Kidney (tissue), 14 donors: ENCODE results near the gene HELB. TPM values are rescaled to one million over a fixed set of nuclear protein-coding genes. Genes with fewer than 3 reads are reported as not detected.

ENCODE experiments used
- DNase-seq, 5 donors: peaks; one replicate each; pipeline ENCODE4 v3.0.0-alpha.2; 2013 to 2020
- FAIRE-seq: peaks from 2 replicates; lab custom pipeline; 2012; peaks lifted over from hg19 to GRCh38; lab: Jason Lieb, UNC
- H3K27ac ChIP-seq, 2 donors: one replicate each; pipeline ENCODE4 v1.7.0; 2013; ENCODE audit warnings: low read depth in 2 of 2, low read length in 2 of 2, inconsistent platforms in 1 of 2
- H3K27me3 ChIP-seq: one replicate; pipeline ENCODE4 v1.7.1; 2013; ENCODE audit warnings: low read length, inconsistent platforms; ENCODE audit not compliant: control insufficient read depth, insufficient read depth
- H3K36me3 ChIP-seq, 3 donors: one replicate each; pipeline versions ENCODE4 v1.7.0 to v1.7.1; 2013; ENCODE audit warnings: low read length in 3 of 3, control low read depth in 1 of 3, inconsistent platforms in 1 of 3; ENCODE audit not compliant: insufficient read depth in 3 of 3, control insufficient read depth in 2 of 3
- H3K4me1 ChIP-seq, 3 donors: one replicate each; pipeline versions ENCODE4 v1.7.0 to v1.7.1; 2013; ENCODE audit warnings: low read length in 3 of 3, inconsistent platforms in 1 of 3, low read depth in 1 of 3; ENCODE audit not compliant: control insufficient read depth in 2 of 3, insufficient read depth in 2 of 3
- H3K4me3 ChIP-seq, 3 donors: one replicate each; pipeline versions ENCODE4 v1.7.0 to v1.8.1; 2013; ENCODE audit warnings: low read length in 3 of 3, control low read depth in 1 of 3, inconsistent platforms in 1 of 3
- H3K9ac ChIP-seq, 3 donors: one replicate each; pipeline versions ENCODE4 v1.7.0 to v1.7.1; 2013; ENCODE audit warnings: low read length in 3 of 3, control low read depth in 1 of 3, inconsistent platforms in 1 of 3
- H3K9me3 ChIP-seq, 3 donors: one replicate each; pipeline versions ENCODE4 v1.7.0 to v1.7.1; 2013; ENCODE audit warnings: low read length in 3 of 3, control low read depth in 1 of 3, inconsistent platforms in 1 of 3; ENCODE audit not compliant: control insufficient read depth in 2 of 3, insufficient read depth in 1 of 3
- CTCF ChIP-seq: IDR thresholded peaks from 3 replicates; pipeline ENCODE4 v1.5.1; 2012; ENCODE audit warnings: mild to moderate bottlenecking, moderate library complexity, borderline replicate concordance; ENCODE audit not compliant: insufficient read depth; ENCODE audit errors: extremely low read depth
- intact Hi-C: fragments of 100-400 bp; cut with DNase I; formaldehyde crosslinking; loops from one replicate; pipeline ENCODE4 v1.11.1; 2022
- polyA plus RNA-seq: library from polyadenylated mRNA; stranded (reverse); fragments of 350-450 nt; fragmentation: Illumina TruSeq; extraction: RNeasy Lipid Tissue Mini Kit (QIAGEN cat#74804); gene quantifications from one replicate; pipeline ENCODE4 v1.2.3, GENCODE V29; 2014; ENCODE audit warnings: low read depth, low replicate concordance; ENCODE audit not compliant: insufficient read depth
- total RNA-seq: library from RNA; stranded (reverse); fragmentation: NEBNext Ultra II Directional; extraction: Animal tissue kit (Norgen Biotek cat#: 25700); gene quantifications from one replicate; pipeline ENCODE4 v1.2.1, GENCODE V29; 2021
- donor health status: control.
- donor health status: control.
- donor health status: control.
- donor health status: control.
- donor health status: control.
- donor health status: DM: yes; HTN: yes; CAD: no.
- donor health status: Normal renal cell carcinoma (clear cell type).

Gene HELB
- total and polyA plus RNA-seq, 2 donors from 2014 or later: 0.41 to 7.3 TPM

GRCh38 chr12:66312189-66312588, 9.9 kb downstream of the HELB start:
- peaks cover 0 to 8% (median 6%) of the 10 kb centered on the region in 3 donors for H3K36me3 ChIP-seq
- TF ChIP-seq CTCF: no peak
- intact Hi-C loops: no loop called here
- no peak overlapping the region for H3K4me3 ChIP-seq
- DNase-seq: no peak
- no peaks in the 10 kb centered on the region for H3K9me3 ChIP-seq
- no peaks in the 10 kb centered on the region for H3K27me3 ChIP-seq
- H3K4me1 ChIP-seq: no peaks in the 10 kb centered on the region
- FAIRE-seq: no peak
- no peak overlapping the region for H3K9ac ChIP-seq
- no peak overlapping the region for H3K27ac ChIP-seq

GRCh38 chr12:66314278-66314677, 12.0 kb downstream of the HELB start:
- no peaks in the 10 kb centered on the region for H3K4me1 ChIP-seq
- TF ChIP-seq CTCF: no peak

GRCh38 chr12:66319266-66319954, 17.1 kb downstream of the HELB start:
- DNase-seq (no peak), FAIRE-seq (no peak)

More at GRCh38 chr12:66314278-66314677, 12.0 kb downstream of the HELB start:
- intact Hi-C loops: no loop called here
- H3K9ac ChIP-seq: no peak overlapping the region
- H3K27ac ChIP-seq: no peak overlapping the region
- FAIRE-seq (no peak), DNase-seq (no peak)
- no peaks in the 10 kb centered on the region for H3K9me3 ChIP-seq
- H3K36me3 ChIP-seq: peaks cover 0 to 6% (median 6%) of the 10 kb centered on the region in 3 donors
- H3K27me3 ChIP-seq: no peaks in the 10 kb centered on the region
- no peak overlapping the region for H3K4me3 ChIP-seq

More at GRCh38 chr12:66319266-66319954, 17.1 kb downstream of the HELB start:
- no peak overlapping the region for H3K4me3 ChIP-seq
- no peaks in the 10 kb centered on the region for H3K27me3 ChIP-seq
- no peak overlapping the region for H3K9ac ChIP-seq
- no peak overlapping the region for H3K27ac ChIP-seq
- H3K4me1 ChIP-seq: no peaks in the 10 kb centered on the region
- H3K9me3 ChIP-seq: no peaks in the 10 kb centered on the region
- TF ChIP-seq CTCF: no peak
- intact Hi-C loops: no loop called here
- H3K36me3 ChIP-seq: peaks cover 0 to 5% (median 0%) of the 10 kb centered on the region in 3 donors
